Skeletal muscle cell (primary cell): Measurements from ENCODE around the gene PIK3AP1.
"Not testable (repeated sequence)": the region's sequence is repeated elsewhere in the genome, so short reads cannot be mapped to it uniquely, and the experiment has no call there.

ENCODE experiments used
- DNase-seq: peaks from one replicate; pipeline ENCODE4 v3.0.0-alpha.2; 2010; ENCODE audit warnings: low read depth
- H3K4me3 ChIP-seq: 2 replicates; pipeline ENCODE4 v1.5.1; 2011; ENCODE audit warnings: low read depth, mild to moderate bottlenecking, control low read depth, low read length, moderate library complexity

The PIK3AP1 gene

DNA sequence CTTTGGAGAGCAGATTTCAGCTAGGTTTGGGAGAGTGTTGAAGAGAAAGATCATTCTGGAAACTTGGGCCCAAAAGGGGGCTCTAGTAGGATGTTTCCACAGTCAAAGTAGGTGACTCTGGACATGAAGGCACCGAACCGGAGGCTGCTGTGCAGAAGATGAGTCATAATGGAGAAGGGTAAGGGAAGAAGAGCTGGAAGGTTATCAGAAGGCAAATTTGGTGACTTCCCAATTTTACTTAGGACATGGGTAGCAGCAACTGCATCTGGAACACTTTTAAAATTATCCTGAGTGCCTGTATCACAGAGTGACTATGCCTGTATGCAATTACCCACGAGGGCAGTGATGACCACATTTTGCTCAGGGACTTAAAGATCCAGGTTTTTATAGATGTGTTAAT lies 38.8 kb downstream of the PIK3AP1 start:
- H3K4me3 ChIP-seq, result no peak overlapping the region
- no peak for DNase-seq

- not testable (repeated sequence) for DNase-seq, H3K4me3 ChIP-seq
Measured at GRCh38 chr10:96680463-96680862, 39.9 kb downstream of the PIK3AP1 start.

GRCh38 chr10:96678725-96679124 lies 41.6 kb downstream of the PIK3AP1 start:
- no peak for DNase-seq
- no peak overlapping the region for H3K4me3 ChIP-seq

- no peak overlapping the region for H3K4me3 ChIP-seq
- DNase-seq, result no peak
Measured at GRCh38 chr10:96676272-96677112, 43.8 kb downstream of the PIK3AP1 start.

GRCh38 chr10:96675846-96676245 lies 44.5 kb downstream of the PIK3AP1 start:
- H3K4me3 ChIP-seq, result no peak overlapping the region
- DNase-seq, result no peak

DNA sequence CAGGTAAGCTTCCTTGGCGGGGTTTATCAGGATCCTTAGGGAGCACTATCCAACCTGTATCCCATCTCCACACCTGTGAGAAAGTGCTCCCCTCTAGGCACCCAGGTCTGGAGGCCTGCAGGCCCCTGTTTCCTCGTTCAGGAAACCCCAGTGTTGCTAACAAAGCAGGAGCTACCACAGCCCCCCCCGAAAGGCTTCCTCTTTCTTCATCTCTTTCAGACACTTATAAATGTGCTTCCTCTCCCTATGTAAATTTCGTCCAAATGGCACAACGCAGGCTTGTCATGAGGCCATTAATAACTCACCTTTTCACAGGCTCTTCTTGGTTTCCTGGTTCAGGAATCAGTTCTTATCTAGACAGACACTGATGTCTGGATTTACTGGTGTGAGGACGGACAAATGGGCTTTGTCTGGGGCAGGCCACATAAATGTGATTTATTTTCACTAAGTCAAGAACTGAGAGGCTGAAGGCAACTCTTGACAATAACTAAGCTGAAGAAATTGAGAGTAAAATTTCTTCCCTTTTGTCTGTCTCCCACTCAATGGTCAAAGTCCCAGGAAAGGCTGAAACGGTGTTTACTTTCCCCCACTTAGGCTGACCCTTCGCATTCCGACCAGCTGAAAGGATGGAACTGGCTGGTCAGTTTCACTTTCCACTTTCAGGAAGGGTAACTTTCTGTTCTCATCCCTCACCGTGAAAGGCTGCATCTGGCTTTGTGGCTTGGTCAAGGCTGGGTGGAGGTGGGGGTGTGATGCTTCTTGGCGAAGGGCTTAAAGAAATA lies 46.8 kb downstream of the PIK3AP1 start:
- no peak overlapping the region for H3K4me3 ChIP-seq
- DNase-seq, result no peak

- DNase-seq, result no peak
- H3K4me3 ChIP-seq, result no peak overlapping the region
Measured at GRCh38 chr10:96672481-96673175, 47.7 kb downstream of the PIK3AP1 start.

GRCh38 chr10:96671211-96671890 lies 49.0 kb downstream of the PIK3AP1 start:
- no peak for DNase-seq
- H3K4me3 ChIP-seq, result no peak overlapping the region

GRCh38 chr10:96670786-96671185 lies 49.5 kb downstream of the PIK3AP1 start:
- no peak for DNase-seq
- H3K4me3 ChIP-seq, result no peak overlapping the region

- DNase-seq, result no peak
- H3K4me3 ChIP-seq, result no peak overlapping the region
Measured at GRCh38 chr10:96667401-96667800, 52.9 kb downstream of the PIK3AP1 start.

DNA sequence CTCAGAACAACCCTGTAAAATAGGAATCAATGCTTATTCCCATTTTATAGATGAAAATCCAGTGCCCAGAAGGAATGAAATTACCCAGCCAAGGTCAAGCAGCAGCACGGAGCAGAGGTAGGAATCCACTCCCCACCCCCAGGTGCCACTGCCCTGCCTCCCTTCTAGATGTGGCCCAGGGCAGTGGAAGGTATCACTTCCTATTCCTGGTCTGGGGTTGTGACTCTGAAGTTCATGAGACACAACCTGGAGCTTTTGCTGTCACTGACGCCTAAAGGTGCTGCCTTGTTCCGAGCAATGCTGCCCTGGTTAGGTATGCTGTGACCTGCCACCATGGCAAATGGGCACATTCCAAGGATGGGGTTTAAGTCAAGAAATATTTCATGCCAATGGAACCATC lies 53.6 kb downstream of the PIK3AP1 start:
- no peak for DNase-seq
- H3K4me3 ChIP-seq, result no peak overlapping the region

DNA sequence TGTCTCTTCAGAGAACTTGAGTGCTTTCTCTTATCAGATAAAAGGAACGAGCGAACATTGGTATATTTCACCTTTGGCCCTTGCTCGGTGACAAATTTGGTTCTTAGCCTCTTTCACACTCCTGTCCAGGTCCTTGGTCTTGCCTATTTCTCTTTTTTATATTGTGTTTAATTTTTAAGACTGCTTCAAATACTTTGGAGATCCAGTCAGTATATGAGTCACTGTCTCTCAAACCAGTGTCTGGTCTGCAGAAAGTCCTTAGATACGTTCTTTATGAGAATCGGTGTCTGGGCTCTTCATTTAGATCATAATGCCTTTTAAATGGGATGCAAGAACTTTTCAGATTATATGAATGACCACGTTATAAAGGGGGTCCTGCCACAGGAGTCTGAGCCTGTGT lies 55.0 kb downstream of the PIK3AP1 start:
- no peak for DNase-seq
- no peak overlapping the region for H3K4me3 ChIP-seq

DNA sequence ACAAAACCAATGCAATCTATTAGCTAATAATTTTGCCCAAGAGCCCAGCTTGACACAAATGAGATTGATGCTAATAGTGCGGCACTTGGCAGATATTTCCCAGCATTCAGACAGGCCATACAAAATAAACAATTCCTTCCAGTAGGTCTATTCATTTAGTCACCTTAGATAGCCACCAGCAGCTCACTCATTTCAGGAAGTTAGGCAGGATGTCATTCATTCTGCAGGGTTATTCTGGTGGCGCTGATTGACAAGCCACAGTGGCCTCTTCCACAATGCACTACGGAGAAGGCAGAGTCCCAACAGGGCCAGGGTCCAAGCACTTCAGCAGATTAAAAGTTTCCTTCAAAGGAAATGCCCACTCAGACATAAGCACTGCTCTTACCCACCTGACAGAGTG lies 55.8 kb downstream of the PIK3AP1 start:
- DNase-seq, result no peak
- H3K4me3 ChIP-seq, result no peak overlapping the region

DNA sequence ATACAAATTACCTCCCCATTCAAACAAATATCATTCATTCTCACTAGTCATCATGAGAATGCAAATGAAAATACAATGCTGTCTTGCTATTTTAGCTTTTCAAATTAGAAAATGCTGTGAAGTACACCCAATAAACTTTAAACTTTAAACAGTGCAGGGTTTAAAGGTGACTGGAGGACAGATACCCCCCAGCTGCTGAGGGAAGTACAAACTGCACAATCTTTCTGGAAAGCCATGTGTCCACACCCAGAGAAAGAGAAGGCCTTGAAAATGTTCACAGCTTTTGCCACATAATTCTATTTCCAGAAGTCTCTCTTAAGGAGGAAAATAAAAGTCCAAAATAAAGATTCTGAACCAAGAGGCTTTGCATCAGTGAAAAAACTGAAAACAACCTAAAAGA lies 56.5 kb downstream of the PIK3AP1 start:
- no peak for DNase-seq
- no peak overlapping the region for H3K4me3 ChIP-seq

GRCh38 chr10:96661632-96662031 lies 58.7 kb downstream of the PIK3AP1 start:
- H3K4me3 ChIP-seq, result no peak overlapping the region
- no peak for DNase-seq

- no peak overlapping the region for H3K4me3 ChIP-seq
- DNase-seq, result no peak
Measured at GRCh38 chr10:96660297-96660696, 60.0 kb downstream of the PIK3AP1 start.

DNA sequence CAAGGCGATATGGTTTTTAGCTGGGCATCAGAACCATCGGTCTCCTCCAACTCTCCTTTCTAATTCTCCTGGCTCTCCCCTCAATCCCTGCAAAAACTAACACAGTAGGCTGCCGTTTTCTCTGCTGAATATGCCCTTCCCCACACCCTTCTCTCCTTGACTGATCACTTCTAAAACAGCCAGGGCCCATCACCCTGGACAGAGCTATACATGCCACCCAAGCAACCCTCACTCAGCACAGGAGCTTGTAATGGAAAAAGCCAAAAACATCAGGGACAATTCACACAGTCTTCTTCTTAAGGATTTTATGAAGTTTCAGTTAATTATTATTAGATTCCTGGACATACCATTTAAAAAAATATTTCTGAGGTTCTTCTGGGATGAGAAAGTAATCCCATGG lies 61.5 kb downstream of the PIK3AP1 start:
- H3K4me3 ChIP-seq, result no peak overlapping the region
- DNase-seq, result no peak

DNA sequence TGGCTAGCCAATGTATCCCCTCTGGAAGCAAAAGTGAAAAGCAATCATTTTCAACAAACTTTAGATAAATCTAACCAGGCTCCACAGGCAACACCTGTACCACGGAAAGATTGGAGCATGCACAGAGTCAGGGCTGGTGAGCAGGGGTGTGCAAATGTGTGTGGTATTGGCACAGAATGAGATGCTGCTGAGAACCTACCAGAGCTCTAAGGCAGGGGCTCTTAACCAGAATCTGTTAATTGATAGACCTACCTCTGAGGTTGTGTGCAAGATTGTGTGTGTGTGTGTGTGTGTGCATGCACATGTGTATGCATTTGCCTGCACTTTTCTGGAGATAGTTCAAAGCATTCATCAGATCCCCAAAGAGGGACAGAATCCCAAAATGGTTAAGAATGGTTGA lies 62.9 kb downstream of the PIK3AP1 start:
- H3K4me3 ChIP-seq, result no peak overlapping the region
- no peak for DNase-seq

DNA sequence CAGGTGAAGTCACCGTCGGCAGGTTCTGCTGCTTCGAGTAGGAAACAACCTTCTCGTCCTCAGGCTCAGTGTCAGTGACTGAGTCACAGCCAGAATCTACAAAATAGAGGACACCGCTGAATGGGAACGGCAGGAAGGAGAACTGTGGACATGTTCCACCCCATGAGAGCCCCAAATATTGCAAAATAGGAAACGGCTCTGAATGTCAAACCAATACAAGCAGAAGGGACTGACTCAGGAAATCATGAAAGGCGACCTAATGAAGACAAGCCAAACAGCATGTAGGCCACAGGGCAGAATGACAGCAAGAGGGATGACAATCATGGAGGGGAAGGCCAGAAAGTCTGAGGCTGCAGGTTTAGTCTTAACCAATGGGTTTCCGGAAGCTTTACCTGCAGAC lies 63.5 kb downstream of the PIK3AP1 start:
- H3K4me3 ChIP-seq, result no peak overlapping the region
- no peak for DNase-seq

DNA sequence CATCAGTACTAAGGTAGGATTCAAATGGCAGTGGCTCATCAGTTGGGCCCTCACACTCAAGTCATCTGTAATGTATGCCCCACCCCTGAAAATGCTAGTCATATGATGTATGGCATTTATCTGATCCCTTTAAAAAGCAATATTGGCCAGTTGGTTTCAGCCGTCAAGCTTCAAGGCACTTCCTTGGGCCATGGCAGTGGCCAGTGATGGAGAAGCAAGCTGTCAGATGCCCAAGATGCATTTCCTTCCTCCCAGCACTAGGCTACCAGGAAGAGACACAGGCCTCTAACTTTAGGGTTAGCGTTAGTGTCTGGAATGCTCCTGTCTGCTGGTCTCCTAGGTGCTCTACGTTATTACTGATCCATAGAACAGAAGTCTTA lies 64.1 kb downstream of the PIK3AP1 start:
- H3K4me3 ChIP-seq, result no peak overlapping the region

More for the DNA sequence above, 64.1 kb downstream of the PIK3AP1 start:
- DNase-seq, result no peak
